GM23338 (cell line): Measurements from ENCODE around the gene OR10C1. TPM values are rescaled to one million over a fixed set of nuclear protein-coding genes. Genes with fewer than 3 reads are reported as not detected.

Experiments
- ATAC-seq: fragments of 200-7000 bp; cut with Tn5 transposase; 3 replicates; pipeline ENCODE4 v1.9.1; 2020
- DNase-seq: peaks from one replicate; pipeline ENCODE4 v3.0.0-alpha.2; 2015; ENCODE audit warnings: low spot score
- H2AFZ ChIP-seq: fragments of 200-600 bp; sonication (generic); 2 replicates; pipeline ENCODE4 v1.8.0; 2016; ENCODE audit warnings: antibody characterized with exemption, mild to moderate bottlenecking, moderate library complexity
- H3F3A ChIP-seq: fragments of 200-600 bp; sonication (generic); replicated peaks from 2 replicates; pipeline ENCODE4 v1.8.0; 2017; ENCODE audit warnings: antibody characterized with exemption, mixed run types, low read depth
- H3K27ac ChIP-seq: fragments of 200-600 bp; sonication (generic); 2 replicates; pipeline ENCODE4 v1.6.1; 2016; ENCODE audit warnings: low read depth
- H3K27me3 ChIP-seq: fragments of 200-600 bp; sonication (generic); 2 replicates; pipeline ENCODE4 v1.8.0; 2016; ENCODE audit warnings: mild to moderate bottlenecking, mixed run types, moderate library complexity; ENCODE audit not compliant: insufficient read depth
- H3K36me3 ChIP-seq: fragments of 200-600 bp; sonication (generic); 2 replicates; pipeline ENCODE4 v1.8.0; 2016; ENCODE audit warnings: mild to moderate bottlenecking; ENCODE audit not compliant: insufficient read depth
- H3K4me1 ChIP-seq: fragments of 200-600 bp; sonication (generic); 2 replicates; pipeline ENCODE4 v1.8.0; 2016; ENCODE audit warnings: mild to moderate bottlenecking, moderate library complexity; ENCODE audit not compliant: insufficient read depth
- H3K4me2 ChIP-seq: fragments of 200-600 bp; sonication (generic); 2 replicates; pipeline ENCODE4 v1.7.1; 2017; ENCODE audit warnings: mixed run types
- H3K4me3 ChIP-seq: fragments of 200-600 bp; sonication (generic); 2 replicates; pipeline ENCODE4 v1.6.1; 2016; ENCODE audit warnings: mixed run types
- H3K79me2 ChIP-seq: fragments of 200-600 bp; sonication (generic); replicated peaks from 2 replicates; pipeline ENCODE4 v1.8.0; 2017; ENCODE audit warnings: mild to moderate bottlenecking; ENCODE audit not compliant: insufficient read depth
- H3K9me2 ChIP-seq: fragments of 200-600 bp; sonication (generic); 2 replicates; pipeline ENCODE4 v1.8.0; 2017; ENCODE audit not compliant: insufficient read depth
- H4K20me1 ChIP-seq: fragments of 200-600 bp; sonication (generic); replicated peaks from 2 replicates; pipeline ENCODE4 v1.8.0; 2017; ENCODE audit warnings: mild to moderate bottlenecking; ENCODE audit not compliant: insufficient read depth
- H3K27ac Mint-ChIP-seq: 2 replicates; pipeline ENCODE4 v1.8.0; 2020; ENCODE audit warnings: inconsistent platforms, mild to moderate bottlenecking, moderate library complexity, mixed read lengths
- H3K27me3 Mint-ChIP-seq: 3 replicates; pipeline ENCODE4 v1.8.0; 2022; ENCODE audit warnings: low read depth, mild to moderate bottlenecking, moderate library complexity, mixed read lengths, inconsistent platforms; ENCODE audit not compliant: insufficient read depth, poor library complexity
- H3K36me3 Mint-ChIP-seq: 3 replicates; pipeline ENCODE4 v1.8.0; 2021; ENCODE audit warnings: low read depth, mild to moderate bottlenecking, inconsistent platforms, moderate library complexity, mixed read lengths
- H3K4me1 Mint-ChIP-seq: 3 replicates; pipeline ENCODE4 v1.8.0; 2020; ENCODE audit warnings: mild to moderate bottlenecking, inconsistent platforms, mixed read lengths
- H3K4me3 Mint-ChIP-seq: 3 replicates; pipeline ENCODE4 v1.8.0; 2021; ENCODE audit warnings: moderate library complexity, mild to moderate bottlenecking, inconsistent platforms, mixed read lengths
- H3K9me3 Mint-ChIP-seq: 3 replicates; pipeline ENCODE4 v1.8.0; 2020; ENCODE audit warnings: moderate library complexity, mild to moderate bottlenecking, inconsistent platforms, mixed read lengths
- CREB1 ChIP-seq: fragments of 250-450 bp; sonication (Bioruptor Pico); IDR thresholded peaks from 2 replicates; pipeline ENCODE4 v1.5.0; 2020; ENCODE audit warnings: low read depth, mild to moderate bottlenecking, moderate library complexity
- EZH2 ChIP-seq: fragments of 200-600 bp; sonication (generic); IDR thresholded peaks from one replicate; pipeline ENCODE4 v1.8.0; 2017; ENCODE audit warnings: antibody characterized with exemption, mild to moderate bottlenecking, low read depth; ENCODE audit not compliant: unreplicated experiment
- NANOG ChIP-seq: IDR thresholded peaks from 2 replicates; pipeline ENCODE4 v1.6.1; 2016; ENCODE audit warnings: antibody characterized with exemption, borderline replicate concordance
- POLR2AphosphoS5 ChIP-seq: IDR thresholded peaks from 2 replicates; pipeline ENCODE4 v1.6.1; 2016; ENCODE audit warnings: antibody characterized with exemption, low read depth
- STAT1 ChIP-seq: IDR thresholded peaks from one replicate; pipeline ENCODE4 v1.6.1; 2016; ENCODE audit warnings: antibody characterized with exemption; ENCODE audit not compliant: unreplicated experiment
- ZNF114 ChIP-seq: fragments of 250-450 bp; sonication (Bioruptor Pico); IDR thresholded peaks from 2 replicates; pipeline ENCODE4 v1.5.0; 2020; ENCODE audit warnings: mild to moderate bottlenecking, moderate library complexity
- polyA plus RNA-seq: library from polyadenylated mRNA; unstranded; fragments of >200 nt; fragmentation: Nextera tagmentation; extraction: Ambion mirVana; gene quantifications from 2 replicates; pipeline ENCODE4 v1.2.1, GENCODE V29; 2016
- total RNA-seq: library from RNA; depleted of rRNA; stranded (reverse); fragments of >200 nt; shearing (Covaris generic); gene quantifications from 2 replicates; pipeline ENCODE4 v1.2.3, GENCODE V29; 2014
- TF ChIP-seq, protein P1 (sequence below): IDR thresholded peaks from 2 replicates; pipeline ENCODE4 v1.6.1; 2016; ENCODE audit warnings: antibody characterized with exemption
- TF ChIP-seq, protein P2 (sequence below), 2 experiments: fragments of 200-600 bp in 1 of 2; sonication (generic) in 1 of 2; conservative IDR thresholded peaks; 2 replicates each; pipeline versions ENCODE4 v1.5.1 to v1.6.1; 2016 to 2017; ENCODE audit warnings: antibody characterized with exemption in 2 of 2, low read depth in 2 of 2, mild to moderate bottlenecking in 2 of 2, moderate library complexity in 1 of 2
- TF ChIP-seq, protein P3 (sequence below): IDR thresholded peaks from one replicate; pipeline ENCODE4 v1.6.1; 2018; ENCODE audit warnings: antibody characterized with exemption; ENCODE audit not compliant: unreplicated experiment

OR10C1 gene
- total and polyA plus RNA-seq, 2 experiments from 2014 or later: not detected

DNA sequence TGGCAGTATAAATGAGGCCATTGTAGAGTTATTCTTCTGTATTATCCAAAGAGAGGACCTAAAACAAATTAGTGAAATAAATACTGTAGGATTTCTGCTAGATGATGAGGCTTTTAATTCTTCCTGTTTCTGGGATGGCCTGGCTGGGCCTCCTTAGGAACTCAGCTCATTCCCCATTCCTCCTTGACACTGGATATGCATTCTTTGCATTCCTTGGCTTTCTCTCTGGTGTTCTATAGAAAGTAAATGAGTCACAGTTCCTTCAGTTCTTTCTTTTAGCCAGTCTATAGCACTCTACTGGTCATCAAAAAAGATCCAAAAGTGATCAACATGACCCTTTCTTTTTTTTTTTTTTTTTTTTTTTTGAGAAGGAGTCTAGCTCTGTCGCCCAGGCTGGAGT lies 8.6 kb downstream of the OR10C1 start (continued):
- TF ChIP-seq, protein P1, sequence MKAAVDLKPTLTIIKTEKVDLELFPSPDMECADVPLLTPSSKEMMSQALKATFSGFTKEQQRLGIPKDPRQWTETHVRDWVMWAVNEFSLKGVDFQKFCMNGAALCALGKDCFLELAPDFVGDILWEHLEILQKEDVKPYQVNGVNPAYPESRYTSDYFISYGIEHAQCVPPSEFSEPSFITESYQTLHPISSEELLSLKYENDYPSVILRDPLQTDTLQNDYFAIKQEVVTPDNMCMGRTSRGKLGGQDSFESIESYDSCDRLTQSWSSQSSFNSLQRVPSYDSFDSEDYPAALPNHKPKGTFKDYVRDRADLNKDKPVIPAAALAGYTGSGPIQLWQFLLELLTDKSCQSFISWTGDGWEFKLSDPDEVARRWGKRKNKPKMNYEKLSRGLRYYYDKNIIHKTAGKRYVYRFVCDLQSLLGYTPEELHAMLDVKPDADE: no peak
- TF ChIP-seq CREB1: no peak

DNA sequence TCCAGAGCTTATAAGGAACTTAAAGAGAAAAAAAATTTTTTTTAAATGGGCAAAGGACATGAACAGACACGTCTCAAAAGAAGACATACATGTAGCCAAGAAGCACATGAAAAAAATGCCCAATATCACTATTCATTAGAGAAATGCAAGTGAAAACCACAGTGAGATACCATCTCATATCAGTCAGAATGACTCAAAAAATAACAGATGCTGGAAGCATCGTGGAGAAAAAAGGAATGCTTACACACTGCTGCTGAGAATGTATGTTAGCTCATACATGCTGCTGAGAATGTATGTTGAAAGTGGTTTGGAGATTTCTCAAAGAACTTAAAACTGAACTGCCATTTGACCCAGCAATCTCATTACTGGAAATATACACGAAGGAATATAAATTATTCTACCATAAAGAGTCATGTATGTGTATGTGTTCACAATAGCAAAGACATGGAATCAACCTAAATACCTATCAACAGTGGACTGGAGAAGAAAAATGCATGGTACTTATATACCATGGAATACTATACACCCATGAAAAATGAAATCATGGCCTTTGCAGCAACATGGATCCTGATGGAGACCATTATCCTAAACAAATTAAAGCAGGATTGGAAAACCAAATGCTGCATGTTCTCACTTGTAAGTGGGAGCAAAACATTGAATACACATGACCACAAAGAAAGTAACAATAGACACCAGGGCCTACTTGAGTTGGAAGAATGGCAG lies 12.5 kb downstream of the OR10C1 start:
- H3K4me1 Mint-ChIP-seq: peaks cover 12% of the 10 kb centered on the region
- no peaks in the 10 kb centered on the region for H4K20me1 ChIP-seq
- H2AFZ ChIP-seq: no peak overlapping the region
- H3K4me3 ChIP-seq: no peak overlapping the region
- peaks cover 5% of the 10 kb centered on the region; the same call in 2 of the 3 replicates for H3K9me3 Mint-ChIP-seq
- TF ChIP-seq EZH2 (no peak), CREB1 (no peak), POLR2AphosphoS5 (no peak), STAT1 (no peak), ZNF114 (CRISPR knock-in tag) (no peak), NANOG (no peak)
- TF ChIP-seq, protein P2, sequence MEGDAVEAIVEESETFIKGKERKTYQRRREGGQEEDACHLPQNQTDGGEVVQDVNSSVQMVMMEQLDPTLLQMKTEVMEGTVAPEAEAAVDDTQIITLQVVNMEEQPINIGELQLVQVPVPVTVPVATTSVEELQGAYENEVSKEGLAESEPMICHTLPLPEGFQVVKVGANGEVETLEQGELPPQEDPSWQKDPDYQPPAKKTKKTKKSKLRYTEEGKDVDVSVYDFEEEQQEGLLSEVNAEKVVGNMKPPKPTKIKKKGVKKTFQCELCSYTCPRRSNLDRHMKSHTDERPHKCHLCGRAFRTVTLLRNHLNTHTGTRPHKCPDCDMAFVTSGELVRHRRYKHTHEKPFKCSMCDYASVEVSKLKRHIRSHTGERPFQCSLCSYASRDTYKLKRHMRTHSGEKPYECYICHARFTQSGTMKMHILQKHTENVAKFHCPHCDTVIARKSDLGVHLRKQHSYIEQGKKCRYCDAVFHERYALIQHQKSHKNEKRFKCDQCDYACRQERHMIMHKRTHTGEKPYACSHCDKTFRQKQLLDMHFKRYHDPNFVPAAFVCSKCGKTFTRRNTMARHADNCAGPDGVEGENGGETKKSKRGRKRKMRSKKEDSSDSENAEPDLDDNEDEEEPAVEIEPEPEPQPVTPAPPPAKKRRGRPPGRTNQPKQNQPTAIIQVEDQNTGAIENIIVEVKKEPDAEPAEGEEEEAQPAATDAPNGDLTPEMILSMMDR (conservative IDR thresholded peaks at IDR 0.05; ENCODE audit: low read depth in 2 of 2): no peak
- TF ChIP-seq, protein P3, sequence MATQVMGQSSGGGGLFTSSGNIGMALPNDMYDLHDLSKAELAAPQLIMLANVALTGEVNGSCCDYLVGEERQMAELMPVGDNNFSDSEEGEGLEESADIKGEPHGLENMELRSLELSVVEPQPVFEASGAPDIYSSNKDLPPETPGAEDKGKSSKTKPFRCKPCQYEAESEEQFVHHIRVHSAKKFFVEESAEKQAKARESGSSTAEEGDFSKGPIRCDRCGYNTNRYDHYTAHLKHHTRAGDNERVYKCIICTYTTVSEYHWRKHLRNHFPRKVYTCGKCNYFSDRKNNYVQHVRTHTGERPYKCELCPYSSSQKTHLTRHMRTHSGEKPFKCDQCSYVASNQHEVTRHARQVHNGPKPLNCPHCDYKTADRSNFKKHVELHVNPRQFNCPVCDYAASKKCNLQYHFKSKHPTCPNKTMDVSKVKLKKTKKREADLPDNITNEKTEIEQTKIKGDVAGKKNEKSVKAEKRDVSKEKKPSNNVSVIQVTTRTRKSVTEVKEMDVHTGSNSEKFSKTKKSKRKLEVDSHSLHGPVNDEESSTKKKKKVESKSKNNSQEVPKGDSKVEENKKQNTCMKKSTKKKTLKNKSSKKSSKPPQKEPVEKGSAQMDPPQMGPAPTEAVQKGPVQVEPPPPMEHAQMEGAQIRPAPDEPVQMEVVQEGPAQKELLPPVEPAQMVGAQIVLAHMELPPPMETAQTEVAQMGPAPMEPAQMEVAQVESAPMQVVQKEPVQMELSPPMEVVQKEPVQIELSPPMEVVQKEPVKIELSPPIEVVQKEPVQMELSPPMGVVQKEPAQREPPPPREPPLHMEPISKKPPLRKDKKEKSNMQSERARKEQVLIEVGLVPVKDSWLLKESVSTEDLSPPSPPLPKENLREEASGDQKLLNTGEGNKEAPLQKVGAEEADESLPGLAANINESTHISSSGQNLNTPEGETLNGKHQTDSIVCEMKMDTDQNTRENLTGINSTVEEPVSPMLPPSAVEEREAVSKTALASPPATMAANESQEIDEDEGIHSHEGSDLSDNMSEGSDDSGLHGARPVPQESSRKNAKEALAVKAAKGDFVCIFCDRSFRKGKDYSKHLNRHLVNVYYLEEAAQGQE: no peak
- TF ChIP-seq, protein P1: no peak
- no peaks in the 10 kb centered on the region for H3F3A ChIP-seq
- no peak for ATAC-seq
- no peaks in the 10 kb centered on the region for H3K27me3 Mint-ChIP-seq
- no peaks in the 10 kb centered on the region for H3K27me3 ChIP-seq
- H3K36me3 ChIP-seq: no peaks in the 10 kb centered on the region
- peaks cover 4% of the 10 kb centered on the region for H3K9me2 ChIP-seq
- no peak overlapping the region for H3K27ac ChIP-seq
- H3K79me2 ChIP-seq: no peaks in the 10 kb centered on the region
- H3K4me3 Mint-ChIP-seq: no peak overlapping the region
- H3K4me2 ChIP-seq: no peak overlapping the region
- H3K27ac Mint-ChIP-seq: no peak overlapping the region
- DNase-seq: no peak
- H3K4me1 ChIP-seq: peaks cover 8% of the 10 kb centered on the region
- H3K36me3 Mint-ChIP-seq: peaks cover 3% of the 10 kb centered on the region; the same call in 1 of the 3 replicates
